Neural crest cell (in vitro differentiated cells): ENCODE results near the gene CLEC17A. TPM values are rescaled to one million over a fixed set of nuclear protein-coding genes. Genes with fewer than 3 reads are reported as not detected.

Experiments
- DNase-seq: peaks from one replicate; pipeline ENCODE4 v3.0.0; 2021; ENCODE audit warnings: low read depth, mixed read lengths, low spot score
- H3K27ac Mint-ChIP-seq: one replicate; pipeline ENCODE4 v1.8.0; 2021; ENCODE audit warnings: mild to moderate bottlenecking, mixed read lengths; ENCODE audit not compliant: unreplicated experiment
- H3K27me3 Mint-ChIP-seq: 2 replicates; pipeline ENCODE4 v1.8.0; 2021; ENCODE audit warnings: low read depth, mild to moderate bottlenecking, mixed read lengths
- H3K36me3 Mint-ChIP-seq: 2 replicates; pipeline ENCODE4 v1.8.0; 2021; ENCODE audit warnings: low read depth, mild to moderate bottlenecking, mixed read lengths
- H3K4me1 Mint-ChIP-seq: 2 replicates; pipeline ENCODE4 v1.8.0; 2021; ENCODE audit warnings: mixed read lengths
- H3K4me3 Mint-ChIP-seq: one replicate; pipeline ENCODE4 v1.8.0; 2021; ENCODE audit warnings: mild to moderate bottlenecking, mixed read lengths
- H3K9me3 Mint-ChIP-seq: 2 replicates; pipeline ENCODE4 v1.8.0; 2021; ENCODE audit warnings: mixed read lengths
- CTCF ChIP-seq: fragments of 200-600 bp; sonication (generic); conservative IDR thresholded peaks from 2 replicates; pipeline ENCODE4 v1.5.0; 2021; ENCODE audit warnings: antibody characterized with exemption, mild to moderate bottlenecking
- total RNA-seq: library from RNA; stranded (reverse); gene quantifications from 2 replicates; pipeline ENCODE4 v1.2.1, GENCODE V29; 2021

CLEC17A gene
- total RNA-seq, 1 donor from 2014 or later: not detected

- no peak for DNase-seq
- no peaks in the 10 kb centered on the region for H3K36me3 Mint-ChIP-seq
- H3K27me3 Mint-ChIP-seq: no peaks in the 10 kb centered on the region
- H3K4me3 Mint-ChIP-seq: no peak overlapping the region
- H3K9me3 Mint-ChIP-seq: no peaks in the 10 kb centered on the region
- H3K4me1 Mint-ChIP-seq: no peaks in the 10 kb centered on the region
- TF ChIP-seq CTCF: no peak
- no peak overlapping the region for H3K27ac Mint-ChIP-seq
Observed at GRCh38 chr19:14542711-14543328, 40.1 kb upstream of the CLEC17A start.

DNA sequence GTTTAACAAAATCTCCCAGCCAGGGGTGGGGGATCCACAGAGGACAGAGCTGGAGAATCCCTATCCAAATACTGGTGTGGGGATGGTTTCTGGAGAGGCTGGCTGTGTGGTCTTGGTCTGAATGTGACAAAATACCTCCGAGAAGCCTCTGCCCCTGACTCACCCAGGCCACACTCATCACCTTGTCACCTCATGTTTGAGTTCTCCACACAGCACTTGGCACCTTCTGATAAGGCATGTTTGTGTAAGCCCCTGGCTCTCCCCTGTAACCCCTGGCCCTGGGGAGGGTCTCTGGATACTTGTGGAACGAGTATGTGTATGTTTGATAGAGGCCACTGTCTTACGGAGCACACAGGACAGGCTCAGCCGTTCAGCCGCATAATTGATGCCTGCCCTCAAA is 38.8 kb upstream of the CLEC17A start:
- no peak for DNase-seq
- no peaks in the 10 kb centered on the region for H3K36me3 Mint-ChIP-seq
- no peaks in the 10 kb centered on the region for H3K4me1 Mint-ChIP-seq
- H3K9me3 Mint-ChIP-seq: no peaks in the 10 kb centered on the region
- no peaks in the 10 kb centered on the region for H3K27me3 Mint-ChIP-seq
- H3K27ac Mint-ChIP-seq: no peak overlapping the region
- no peak for TF ChIP-seq CTCF
- no peak overlapping the region for H3K4me3 Mint-ChIP-seq

- TF ChIP-seq CTCF: no peak
- peak overlapping the region; percentile 94 for H3K27ac Mint-ChIP-seq
- no peak for DNase-seq
- no peaks in the 10 kb centered on the region for H3K4me1 Mint-ChIP-seq
- H3K9me3 Mint-ChIP-seq: no peaks in the 10 kb centered on the region
- H3K4me3 Mint-ChIP-seq: no peak overlapping the region
- no peaks in the 10 kb centered on the region for H3K27me3 Mint-ChIP-seq
- no peaks in the 10 kb centered on the region for H3K36me3 Mint-ChIP-seq
Observed at GRCh38 chr19:14544977-14545715, 37.7 kb upstream of the CLEC17A start.

DNA sequence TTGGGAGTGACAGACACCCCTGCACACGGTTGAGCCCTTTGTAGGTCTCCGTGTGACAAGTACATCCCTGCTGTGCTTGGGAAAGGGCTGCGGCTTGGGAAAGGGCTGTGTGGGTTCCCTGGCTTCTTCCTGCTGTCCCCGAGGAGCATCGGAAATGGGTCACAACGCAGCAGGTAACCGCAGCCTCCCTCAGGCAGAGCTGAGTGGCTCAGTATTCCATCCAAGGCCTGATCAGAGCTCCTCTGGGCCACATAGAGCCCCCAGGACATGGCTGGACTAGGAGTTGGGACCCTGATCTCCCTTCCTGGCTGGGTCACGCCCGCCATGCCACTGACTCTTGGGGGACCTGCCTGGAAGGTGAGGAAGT is 37.2 kb upstream of the CLEC17A start:
- no peak for TF ChIP-seq CTCF
- Mint-ChIP-seq H3K27me3 (no peaks in the 10 kb centered on the region), H3K4me3 (no peak overlapping the region), H3K9me3 (no peaks in the 10 kb centered on the region), H3K36me3 (no peaks in the 10 kb centered on the region), H3K27ac (no peak overlapping the region), H3K4me1 (no peaks in the 10 kb centered on the region)
- DNase-seq: no peak

DNA sequence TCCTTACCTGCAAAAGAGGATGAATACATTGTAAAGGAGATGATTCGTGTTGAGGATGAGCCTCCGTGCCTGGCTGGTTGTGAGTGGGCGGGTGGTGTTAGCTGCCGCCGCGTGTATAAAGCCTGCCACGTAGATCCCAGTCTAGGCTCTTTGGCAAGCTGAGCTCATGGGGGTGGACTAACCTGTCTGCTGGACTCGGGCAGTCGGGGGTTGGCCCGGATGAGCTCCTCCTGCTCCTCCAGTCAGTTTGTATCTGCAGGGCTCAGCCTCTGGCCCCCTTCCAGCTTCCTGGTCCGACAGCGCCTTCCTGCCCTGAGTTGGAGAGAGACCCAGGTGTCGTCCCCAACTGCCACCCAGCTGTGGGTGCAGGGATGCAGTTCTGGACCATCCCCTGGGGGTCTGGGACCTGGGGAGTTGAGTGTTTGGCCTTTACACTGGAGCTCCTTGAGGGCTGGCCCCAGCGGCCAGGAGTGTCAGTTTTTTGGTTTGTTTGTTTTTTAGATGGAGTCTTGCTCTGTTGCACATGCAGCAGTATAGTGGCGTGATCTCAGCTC is 32.6 kb upstream of the CLEC17A start:
- Mint-ChIP-seq H3K27ac (peak overlapping the region; percentile 88), H3K36me3 (no peaks in the 10 kb centered on the region), H3K27me3 (no peaks in the 10 kb centered on the region), H3K9me3 (no peaks in the 10 kb centered on the region), H3K4me1 (no peaks in the 10 kb centered on the region), H3K4me3 (no peak overlapping the region)
- TF ChIP-seq CTCF: no peak
- no peak for DNase-seq
